ENCODE measurements around the gene CLIP1. TPM values are rescaled to one million over a fixed set of nuclear protein-coding genes. Genes with fewer than 3 reads are reported as not detected.
"Not testable (repeated sequence)": the region's sequence is repeated elsewhere in the genome, so short reads cannot be mapped to it uniquely, and the experiment has no call there.

CLIP1 gene
- 20.7 and 29.2 TPM in 2 replicates for total RNA-seq

DNA sequence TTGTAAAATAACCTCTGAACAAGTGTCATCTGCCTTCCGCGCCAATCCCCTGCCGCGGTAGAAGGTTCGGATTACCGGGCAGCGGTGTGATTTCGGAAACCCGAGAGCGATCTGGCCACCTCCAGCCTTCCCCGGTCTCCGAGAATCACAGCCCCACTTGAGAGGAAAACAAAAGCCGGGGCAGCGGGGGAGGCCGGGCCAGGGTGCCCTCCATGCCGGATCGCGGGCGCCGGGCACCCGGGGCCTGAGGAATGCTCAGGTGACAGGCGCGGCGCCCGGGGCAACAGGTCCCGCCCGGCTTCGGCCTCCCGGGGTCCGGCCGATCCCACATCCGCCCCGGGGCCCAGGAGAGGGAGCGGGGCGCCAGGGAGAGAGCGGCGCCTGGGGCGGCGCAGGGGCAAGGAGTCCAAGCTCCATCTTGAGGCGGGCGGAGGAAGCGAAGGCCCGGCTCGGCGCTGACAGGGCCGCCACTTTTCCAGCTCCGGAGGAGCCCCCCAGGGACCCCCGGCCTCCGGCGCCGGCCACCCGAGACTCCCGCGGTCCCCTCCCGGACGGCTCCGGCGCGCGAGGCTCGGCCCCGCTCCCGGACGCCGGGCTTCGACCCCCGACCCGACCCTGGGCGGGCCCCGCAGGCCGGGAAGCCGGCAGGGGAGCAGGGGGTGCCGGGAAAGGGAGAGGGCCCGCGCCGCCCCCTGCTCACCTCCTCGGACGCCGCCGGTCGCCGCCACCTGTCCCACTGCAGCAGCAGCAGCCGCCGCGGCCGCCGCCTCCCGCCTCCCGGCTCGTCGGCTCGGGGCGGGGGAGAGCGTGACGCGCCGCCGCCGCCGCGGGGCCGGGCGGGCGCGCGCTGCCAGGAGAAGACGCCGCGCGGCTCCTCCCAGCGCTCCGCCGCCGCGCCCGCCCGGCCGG lies at the start of gene CLIP1:
CLIP1 (minus strand) TSS at position 849 of the 909 bp plus-strand sequence. CDS start 42,217 bp downstream, outside the sequence.
- DNase-seq (ENCODE audit: low read depth in 2 of 2) = peak; percentile 59 to 78

- peak; percentile 82 to 85 for DNase-seq (ENCODE audit: low read depth in 2 of 2)
Observed at GRCh38 chr12:122471324-122472226, 49.1 kb upstream of the CLIP1 start.

DNA sequence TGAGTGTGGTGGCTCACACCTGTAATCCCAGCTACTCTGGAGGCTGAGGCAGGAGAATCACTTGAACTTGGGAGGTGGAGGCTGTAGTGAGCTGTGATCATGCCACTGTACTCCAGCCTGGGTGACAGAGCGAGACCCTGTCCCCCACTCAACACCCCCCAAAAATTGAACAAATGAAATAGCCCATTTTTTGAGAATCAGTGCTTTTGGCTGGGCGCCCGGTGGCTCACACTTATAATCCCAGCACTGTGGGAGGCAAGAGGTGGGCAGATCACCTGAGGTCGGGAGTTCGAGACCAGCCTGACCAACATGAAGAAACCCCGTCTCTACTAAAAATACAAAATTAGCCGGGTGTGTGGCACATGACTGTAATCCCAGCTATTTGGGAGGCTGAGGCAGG lies 48.1 kb upstream of the CLIP1 start:
- DNase-seq (ENCODE audit: low read depth in 2 of 2) = not testable (repeated sequence)

GRCh38 chr12:122469856-122470255 lies 47.4 kb upstream of the CLIP1 start:
- DNase-seq (ENCODE audit: low read depth in 2 of 2) = not testable (repeated sequence)

DNA sequence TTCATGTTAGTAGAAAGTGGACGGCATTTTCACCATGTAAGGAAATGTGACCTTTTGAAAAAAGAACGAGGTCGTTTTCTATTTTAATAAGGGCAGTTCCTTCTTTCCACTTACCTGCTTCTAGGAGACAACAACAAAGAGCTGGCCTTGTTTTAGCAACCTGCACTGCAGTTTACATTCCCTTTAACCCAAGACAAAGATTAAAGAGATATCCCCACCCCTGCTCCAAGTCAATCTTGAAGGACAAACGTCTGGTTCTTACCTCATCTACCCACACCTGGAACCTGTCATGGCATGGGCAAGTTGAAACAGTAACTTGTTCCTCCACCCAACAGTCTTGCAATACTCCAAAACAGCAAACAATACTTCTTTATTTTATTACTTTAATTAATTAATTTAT lies 45.5 kb upstream of the CLIP1 start:
- DNase-seq (ENCODE audit: low read depth in 2 of 2) = no peak

GRCh38 chr12:122464317-122465042 lies 42.0 kb upstream of the CLIP1 start:
- peak; percentile 41 to 98 for DNase-seq (ENCODE audit: low read depth in 2 of 2)

- DNase-seq (ENCODE audit: low read depth in 2 of 2) = no peak
Observed at GRCh38 chr12:122460641-122461040, 38.2 kb upstream of the CLIP1 start.

- DNase-seq (ENCODE audit: low read depth in 2 of 2) = no peak
Observed at GRCh38 chr12:122460061-122460460, 37.6 kb upstream of the CLIP1 start.

DNA sequence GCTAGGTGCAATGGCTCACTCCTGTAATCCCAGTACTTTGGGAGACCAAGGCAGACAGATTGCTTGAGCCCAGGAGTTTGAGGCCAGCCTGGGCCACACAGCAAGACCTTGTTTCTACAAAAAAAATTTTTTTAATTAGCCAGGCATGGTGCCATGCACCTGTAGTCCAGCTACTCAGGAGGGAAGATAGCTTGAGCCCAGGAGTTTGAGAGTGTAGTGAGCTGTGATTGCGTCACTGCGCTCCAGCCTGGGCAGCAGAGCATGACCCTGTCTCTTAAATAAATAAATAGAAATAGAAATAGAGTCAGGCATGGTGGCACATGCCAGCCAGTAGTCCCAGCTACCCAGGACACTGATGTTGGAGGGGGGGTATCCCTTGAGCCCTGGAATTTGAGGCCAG lies 36.7 kb upstream of the CLIP1 start:
- DNase-seq (ENCODE audit: low read depth in 2 of 2) = no peak

DNA sequence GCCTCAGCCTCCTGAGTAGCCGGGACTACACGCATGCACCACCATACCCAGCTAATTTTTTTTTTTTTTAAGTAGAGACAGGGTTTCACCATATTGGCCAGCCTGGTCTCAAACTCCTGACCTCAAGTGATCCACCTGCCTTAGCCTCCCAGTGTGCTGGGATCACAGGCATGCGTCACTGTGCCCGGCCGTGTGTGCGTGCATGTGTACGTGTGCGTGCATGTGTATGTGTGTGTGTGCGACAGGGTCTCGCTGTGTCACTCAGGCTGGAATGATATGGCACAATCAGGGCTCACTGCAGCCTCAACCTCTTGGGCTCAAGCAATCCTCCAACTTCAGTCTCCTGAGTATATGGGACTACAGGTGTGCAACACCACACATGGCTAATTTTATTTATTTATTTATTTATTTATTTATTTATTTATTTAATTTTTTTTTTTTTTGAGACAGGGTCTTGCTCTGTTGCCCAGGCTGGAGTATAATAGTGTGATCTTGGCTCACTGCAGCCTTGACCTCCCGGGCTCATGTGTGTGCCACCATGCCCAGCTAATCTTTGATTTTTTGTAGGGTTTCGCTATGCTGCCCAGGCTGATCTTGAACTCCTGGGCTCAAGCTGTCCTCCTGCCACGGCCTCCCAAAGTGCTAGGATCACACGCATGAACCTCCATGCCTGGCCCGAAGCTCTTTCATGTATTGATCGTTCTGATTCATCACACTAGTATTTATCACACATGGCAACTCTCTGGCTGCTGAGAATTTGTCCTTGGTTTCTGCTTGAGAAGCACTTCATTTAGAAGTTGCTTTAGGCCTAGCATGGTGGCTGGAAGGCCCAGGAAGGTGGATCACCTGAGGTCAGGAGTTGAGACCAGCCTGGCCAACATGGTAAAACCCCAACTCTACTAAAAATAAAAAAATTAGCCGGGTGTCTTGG lies 35.9 kb upstream of the CLIP1 start:
- no peak for DNase-seq (ENCODE audit: low read depth in 2 of 2)

- DNase-seq (ENCODE audit: low read depth in 2 of 2) = no peak
Observed at GRCh38 chr12:122457627-122458026, 35.2 kb upstream of the CLIP1 start.

DNA sequence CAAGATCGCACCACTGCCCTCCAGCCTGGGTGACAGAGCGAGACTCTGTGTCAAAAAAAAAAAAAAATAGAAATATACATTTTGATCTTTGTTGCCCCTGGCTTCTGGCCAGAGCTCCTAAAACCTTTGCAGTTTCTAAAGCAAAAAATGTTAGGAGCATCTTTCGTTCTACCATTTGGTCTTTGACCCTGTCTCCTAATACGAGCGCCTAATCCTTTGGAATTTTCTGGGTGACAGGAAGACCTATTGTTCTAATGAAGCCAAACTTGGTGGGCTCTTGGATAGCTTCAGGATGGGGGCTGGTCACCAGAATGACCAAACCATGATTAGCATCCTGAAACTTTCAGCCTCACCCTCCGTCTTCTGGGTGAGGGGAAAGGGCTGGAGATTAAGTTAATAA lies 32.3 kb upstream of the CLIP1 start:
- no peak for DNase-seq (ENCODE audit: low read depth in 2 of 2)

DNA sequence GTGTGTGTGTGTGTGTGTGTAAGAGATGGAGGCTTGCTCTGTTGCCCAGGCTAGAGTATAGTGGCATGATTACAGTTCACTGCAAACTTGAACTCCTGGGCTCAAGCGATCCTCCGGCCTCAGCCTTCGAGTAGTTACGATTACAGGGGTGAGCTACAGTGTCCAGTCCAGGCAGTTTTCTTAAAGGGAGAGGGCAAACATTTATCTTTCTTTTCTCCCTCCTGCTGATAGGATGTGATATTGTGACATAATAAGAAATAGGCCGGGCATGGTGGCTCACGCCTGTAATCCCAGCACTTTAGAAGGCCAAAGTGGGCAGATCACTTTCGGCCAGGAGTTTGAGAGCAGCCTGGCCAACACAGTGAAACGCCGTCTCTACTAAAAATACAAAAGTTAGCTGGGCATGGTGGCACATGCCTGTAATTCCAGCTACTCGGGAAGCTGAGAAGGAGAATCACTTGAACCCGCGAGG lies 31.8 kb upstream of the CLIP1 start:
- no peak for DNase-seq (ENCODE audit: low read depth in 2 of 2)

DNA sequence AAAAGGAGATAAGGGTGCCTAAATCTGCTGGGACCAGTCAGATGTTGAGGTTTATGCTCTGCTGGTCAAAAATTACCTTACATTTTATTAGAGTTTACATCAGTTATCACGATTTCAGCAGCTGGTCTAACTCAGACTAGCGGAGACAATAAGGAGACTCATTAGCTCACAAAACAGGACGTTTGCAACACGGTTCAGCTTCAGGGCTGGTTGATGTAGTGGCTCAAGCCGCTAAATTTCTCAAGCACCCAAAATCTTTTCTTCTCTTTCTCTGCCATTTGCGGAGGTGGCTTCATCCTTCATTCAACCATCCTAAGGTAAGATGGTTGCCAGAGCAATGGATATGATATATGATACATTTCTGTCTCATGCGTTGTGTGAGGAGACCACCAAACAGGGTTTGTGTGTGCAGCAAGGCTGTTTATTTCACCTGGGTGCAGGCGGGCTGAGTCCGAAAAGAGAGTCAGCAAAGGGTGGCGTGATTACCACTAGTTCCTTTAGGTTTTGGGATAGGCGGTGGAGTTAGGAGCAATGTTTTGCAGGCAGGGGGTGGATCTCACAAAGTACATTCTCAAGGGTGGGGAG lies 30.3 kb upstream of the CLIP1 start:
- DNase-seq (ENCODE audit: low read depth in 2 of 2) = no peak

DNA sequence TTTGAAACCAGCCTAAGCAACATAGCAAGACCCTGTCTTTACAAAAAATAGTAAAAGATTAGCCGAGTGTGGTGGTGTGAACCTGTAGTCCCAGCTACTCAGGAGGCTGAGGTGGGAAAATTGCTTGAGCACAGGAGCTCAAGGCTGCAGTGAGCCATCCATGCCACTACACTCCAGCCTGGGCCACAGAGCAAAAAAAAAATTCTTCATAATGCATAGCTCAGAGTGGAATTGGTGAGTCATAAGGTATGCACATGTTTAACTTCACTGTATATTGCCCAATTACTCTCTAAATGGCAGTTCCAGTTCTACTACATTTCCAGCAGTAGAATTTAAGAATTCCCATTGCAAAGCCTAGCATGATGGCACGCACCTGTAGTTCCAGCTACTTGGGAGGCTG lies 26.8 kb upstream of the CLIP1 start:
- DNase-seq (ENCODE audit: low read depth in 2 of 2) = peak; percentile 47 to 52

DNA sequence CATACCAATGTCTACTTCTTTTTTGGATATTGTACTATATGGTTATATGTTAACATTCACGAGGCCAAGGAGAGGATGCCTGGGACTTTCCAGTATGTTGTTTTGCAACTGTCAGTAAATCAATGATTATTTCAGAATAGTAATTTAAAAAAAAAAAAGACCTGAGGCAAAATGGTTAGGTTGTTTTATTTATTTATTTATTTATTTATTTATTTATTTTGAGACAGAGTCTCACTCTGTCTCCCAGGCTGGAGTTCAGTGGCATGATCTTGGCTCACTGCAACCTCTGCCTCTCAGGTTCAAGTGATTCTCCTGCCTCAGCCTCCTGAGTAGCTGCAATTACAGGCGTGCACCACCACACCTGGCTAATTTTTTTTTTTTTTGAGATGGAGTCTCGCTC lies 25.4 kb upstream of the CLIP1 start:
- DNase-seq (ENCODE audit: low read depth in 2 of 2) = not testable (repeated sequence)

- not testable (repeated sequence) for DNase-seq (ENCODE audit: low read depth in 2 of 2)
Observed at GRCh38 chr12:122446390-122446789, 23.9 kb upstream of the CLIP1 start.

GRCh38 chr12:122444071-122444470 lies 21.6 kb upstream of the CLIP1 start:
- not testable (repeated sequence) for DNase-seq (ENCODE audit: low read depth in 2 of 2)

DNA sequence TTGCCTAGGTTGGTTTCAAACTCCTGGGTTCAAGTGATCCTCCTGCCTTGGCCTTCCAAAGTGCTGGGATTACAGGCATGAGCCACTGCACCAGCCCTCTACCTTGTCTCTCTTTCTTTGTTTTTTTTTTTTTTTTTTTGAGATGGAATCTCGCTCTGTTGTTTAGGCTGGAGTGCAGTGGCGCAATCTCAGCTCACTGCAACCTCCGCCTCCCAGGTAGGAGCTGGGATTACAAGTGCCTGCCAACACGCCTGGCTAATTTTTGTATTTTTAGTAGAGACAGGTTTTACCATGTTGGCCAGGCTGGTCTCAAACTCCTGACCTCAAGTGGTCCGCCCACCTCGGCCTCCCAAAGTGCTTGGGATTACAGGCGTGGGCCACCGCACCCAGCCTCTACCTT lies 16.4 kb upstream of the CLIP1 start:
- DNase-seq (ENCODE audit: low read depth in 2 of 2) = not testable (repeated sequence)

DNA sequence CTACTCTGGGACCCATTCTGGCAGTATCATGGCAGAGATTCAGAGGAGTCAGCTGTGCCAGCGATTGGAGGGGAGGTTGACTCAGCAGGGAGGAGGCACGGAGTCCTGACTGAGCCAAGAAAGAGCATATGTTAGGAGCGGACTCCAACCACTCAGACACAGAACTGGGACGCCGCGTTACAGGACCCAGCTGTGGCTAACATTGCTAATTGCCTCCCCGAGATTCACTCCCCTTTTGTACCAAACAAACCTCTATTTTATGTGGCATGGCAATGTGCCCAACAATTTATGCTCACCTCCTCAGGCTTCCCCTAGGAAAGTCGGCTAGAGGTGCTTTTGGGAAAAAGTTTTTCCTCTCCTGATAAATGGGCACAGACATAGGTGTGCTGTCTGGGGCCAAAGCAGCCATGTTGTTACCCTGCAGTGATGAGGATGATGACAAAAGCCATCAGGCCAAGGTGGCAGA lies 15.2 kb upstream of the CLIP1 start:
- DNase-seq (ENCODE audit: low read depth in 2 of 2) = peak in 1 of 2 donors; percentile 16
